Activated CD4-positive, alpha-beta T cell treated with anti-CD3 and anti-CD28 coated beads, Interleukin-2, amount 50 U/mL, for 24 hours (primary cell): ENCODE measurements around the gene ABHD2.
"Not testable (repeated sequence)": the region's sequence is repeated elsewhere in the genome, so short reads cannot be mapped to it uniquely, and the experiment has no call there.

ENCODE experiments used
- DNase-seq, 2 donors: peaks; one replicate each; pipeline ENCODE4 v3.0.0-alpha.2; 2020; ENCODE audit warnings: low read depth in 1 of 2, low spot score in 1 of 2

ABHD2 gene

DNA sequence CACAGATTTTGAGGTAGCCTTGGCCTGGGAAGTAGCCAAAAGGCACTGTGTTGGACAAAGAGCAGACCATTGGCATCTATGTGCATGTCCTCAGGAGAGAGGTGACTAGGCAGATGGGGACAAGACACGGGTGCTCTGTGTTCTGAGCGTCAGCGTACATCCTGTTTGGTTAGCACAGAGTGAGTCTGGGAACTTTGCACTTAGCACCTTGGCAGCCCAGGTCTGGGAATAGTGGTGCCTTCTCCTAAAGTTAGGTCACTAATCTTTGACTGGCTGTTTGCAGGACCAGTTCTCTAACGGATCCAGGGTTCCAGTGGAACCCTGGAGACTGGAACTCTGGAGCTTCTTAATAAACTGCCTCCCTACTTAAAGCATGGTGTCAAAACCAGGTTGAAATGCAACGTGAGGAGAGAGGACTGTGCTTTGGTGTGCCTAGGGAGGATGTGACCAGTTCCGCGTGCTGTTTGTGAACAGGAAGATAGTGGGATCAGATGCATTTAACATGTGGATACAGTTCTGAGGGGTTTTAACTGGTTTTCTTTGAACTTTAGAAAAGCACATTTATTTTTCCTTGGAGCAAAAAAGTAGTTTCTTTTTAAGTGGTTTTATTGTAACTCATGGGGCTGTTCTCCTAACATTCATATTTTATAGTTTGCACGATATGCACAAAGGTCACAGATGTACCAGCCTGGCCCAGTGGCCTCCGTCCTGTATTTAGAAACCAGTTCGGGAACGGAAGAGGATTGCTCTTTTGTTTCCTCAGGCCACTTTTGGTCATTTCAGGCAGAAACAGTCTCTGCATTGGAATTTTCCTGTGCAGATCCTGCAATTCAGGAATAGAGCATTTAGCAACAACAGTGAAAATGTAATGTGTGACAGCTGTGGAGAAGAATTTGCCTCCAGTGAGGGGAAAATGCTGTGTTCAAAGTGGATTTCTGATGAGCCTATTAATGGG, 48.8 kb downstream of the ABHD2 start:
- no peak for DNase-seq

DNA sequence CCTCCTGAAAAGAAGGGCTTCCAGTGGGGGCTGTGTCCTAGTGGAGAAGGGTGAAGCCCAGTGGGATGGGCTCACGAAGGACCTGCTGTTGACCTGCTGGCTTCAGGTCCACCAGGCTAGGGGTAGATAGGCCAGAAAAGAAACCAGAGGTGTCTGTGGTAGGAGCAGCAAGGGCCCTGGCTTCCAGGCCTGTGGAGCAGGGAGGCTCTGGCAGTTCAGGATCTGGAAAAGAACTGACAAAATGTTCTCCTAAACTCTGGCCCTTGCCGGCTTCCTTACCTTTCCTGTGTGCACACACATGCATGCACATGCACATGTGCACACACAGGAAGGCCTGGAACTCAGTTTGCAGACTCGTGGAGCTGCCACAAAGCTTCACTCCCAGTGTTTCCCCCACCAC, 49.7 kb downstream of the ABHD2 start:
- DNase-seq, result no peak

DNA sequence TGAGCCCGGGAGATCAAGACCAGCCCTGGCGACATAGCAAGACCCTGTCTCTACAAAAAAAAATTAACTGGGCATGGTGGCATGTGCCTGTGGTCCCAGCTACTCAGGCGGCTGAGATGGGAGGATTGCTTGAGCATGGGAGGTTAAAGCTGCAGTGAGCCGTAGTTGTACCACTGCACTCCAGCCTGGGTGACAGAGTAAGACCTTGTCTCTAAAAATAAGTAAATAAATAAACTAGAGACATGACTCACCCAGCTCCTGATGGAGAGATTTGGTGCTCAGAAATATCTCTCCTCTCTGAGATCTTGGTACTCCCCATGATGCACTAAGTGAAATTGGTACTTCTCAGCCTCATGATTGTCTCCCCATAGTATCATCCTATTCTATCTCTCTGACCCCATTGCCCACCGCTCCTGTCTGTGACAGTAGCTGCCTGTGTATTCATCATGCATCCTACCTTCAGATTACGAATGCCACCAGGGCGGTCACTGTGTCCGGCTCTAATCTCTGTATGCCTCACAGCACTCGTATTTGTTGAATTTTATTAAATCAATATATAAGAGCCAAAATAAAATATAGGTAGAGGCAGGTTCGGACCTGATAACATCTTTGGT, 50.9 kb downstream of the ABHD2 start:
- no peak for DNase-seq

DNA sequence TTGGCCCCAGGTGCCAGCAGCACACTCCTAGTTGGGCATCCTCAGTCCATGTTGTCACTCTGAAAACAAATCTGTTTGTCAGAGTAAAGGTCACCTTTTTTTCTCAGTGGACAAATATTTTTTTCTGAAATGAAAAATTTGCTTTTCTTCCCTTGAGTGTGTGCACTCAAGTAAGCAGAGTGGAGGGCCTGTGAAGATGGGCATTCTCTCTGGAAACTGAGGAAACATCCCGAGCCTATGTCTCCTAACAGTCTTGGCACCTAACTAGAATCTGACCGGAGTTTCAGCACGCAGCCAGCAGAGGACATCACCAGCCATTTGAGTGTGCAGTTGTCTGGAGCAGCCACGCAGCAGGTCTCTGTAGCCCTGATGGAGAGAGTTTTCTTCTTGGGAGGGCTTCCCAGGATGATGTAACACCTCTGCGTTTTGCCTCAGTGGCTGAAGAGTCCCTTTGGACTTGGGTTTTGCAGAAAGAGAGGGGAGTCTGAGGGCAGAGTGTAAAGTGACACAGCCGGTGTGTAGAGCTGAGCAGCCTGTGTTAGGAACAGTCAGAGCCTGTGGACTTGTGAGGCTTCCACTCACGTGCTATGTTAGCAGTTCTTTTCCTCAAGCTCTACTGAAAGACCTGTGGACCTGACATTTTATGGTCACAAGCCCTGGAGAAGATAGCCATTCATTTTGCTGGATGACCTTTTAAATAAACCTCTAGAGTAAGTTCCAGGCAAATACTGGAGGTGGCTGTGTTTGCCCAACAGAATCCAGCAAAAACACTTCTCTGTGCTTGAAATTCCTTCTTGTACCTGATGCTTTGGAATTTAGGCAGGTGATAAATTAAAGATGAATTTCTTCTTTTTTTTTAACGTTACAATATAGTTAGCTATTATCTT, 51.6 kb downstream of the ABHD2 start:
- DNase-seq, result no peak

DNA sequence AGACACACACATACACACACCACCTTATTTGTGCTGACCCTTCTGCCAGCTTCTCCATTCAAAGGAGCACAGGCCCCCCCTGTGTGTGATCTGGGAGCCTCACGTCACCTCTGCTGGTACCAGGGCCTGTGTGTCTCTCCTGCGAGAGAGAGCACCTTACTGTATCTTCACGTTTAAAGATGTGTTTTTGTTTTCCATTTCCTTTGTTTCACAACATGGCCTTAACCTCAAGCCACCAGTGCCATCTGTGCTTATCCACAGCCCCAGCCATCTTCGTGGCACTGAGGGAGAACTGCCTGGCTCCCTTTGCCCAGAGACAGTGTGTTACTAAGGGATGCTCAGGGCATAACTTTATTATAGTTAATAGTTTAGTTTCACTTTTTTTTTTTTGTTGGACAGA, 52.3 kb downstream of the ABHD2 start:
- DNase-seq, result no peak

DNA sequence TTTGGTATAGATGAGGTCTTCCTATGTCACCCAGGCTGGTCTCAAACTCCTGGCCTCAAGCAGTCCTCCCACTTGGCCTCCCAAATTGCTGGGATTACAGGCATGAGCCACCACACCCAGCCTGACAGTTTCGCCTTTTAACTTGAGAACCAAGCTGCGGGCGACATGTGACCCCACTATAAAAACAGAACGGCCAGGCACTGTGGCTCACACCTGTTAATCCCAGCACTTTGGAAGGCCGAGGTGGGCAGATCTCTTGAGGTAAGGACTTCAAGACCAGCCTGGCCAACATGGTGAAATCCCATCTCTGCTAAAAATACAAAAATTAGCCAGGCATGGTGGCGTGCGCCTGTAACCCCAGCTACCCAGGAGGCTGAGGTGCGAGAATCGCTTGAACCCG, 52.9 kb downstream of the ABHD2 start:
- DNase-seq, result not testable (repeated sequence)

DNA sequence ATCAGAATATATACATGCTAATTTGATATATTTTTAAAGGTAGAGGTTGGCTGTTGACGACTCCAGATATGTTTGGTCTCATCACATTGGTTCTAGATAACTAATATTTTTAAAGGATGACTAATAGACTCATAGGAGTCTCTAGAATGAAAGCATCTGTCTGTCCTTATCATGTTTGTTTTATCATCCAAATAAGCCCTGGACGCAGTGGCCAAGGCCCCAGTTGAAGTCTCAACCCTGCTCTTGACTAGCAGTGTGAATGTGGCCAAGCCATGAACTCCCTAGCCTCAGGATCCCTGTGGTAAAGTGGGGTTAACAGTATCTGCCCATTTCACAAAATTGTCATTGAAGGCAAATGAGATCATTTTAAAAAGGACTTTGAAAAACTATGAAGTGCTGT, 53.6 kb downstream of the ABHD2 start:
- DNase-seq, result no peak

DNA sequence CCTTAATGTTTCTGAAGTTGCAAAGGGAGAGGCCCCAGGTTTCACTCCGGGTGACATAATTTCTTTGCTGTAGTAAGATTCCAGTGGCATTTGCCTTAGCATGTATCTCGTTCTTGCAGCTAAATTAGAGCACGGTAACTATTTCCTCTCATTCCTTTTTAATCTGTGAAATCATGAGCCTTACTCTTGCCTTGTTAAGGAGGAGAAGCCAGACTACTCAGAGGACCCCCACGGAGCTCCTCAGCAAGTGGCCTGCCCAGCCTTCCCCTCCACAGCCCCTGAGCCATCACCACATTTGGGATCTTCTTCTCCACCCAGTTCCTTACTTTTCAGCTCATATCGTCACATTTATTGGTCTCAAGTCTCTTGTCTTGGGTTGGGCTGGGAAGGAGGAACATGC, 54.2 kb downstream of the ABHD2 start:
- DNase-seq, result no peak

DNA sequence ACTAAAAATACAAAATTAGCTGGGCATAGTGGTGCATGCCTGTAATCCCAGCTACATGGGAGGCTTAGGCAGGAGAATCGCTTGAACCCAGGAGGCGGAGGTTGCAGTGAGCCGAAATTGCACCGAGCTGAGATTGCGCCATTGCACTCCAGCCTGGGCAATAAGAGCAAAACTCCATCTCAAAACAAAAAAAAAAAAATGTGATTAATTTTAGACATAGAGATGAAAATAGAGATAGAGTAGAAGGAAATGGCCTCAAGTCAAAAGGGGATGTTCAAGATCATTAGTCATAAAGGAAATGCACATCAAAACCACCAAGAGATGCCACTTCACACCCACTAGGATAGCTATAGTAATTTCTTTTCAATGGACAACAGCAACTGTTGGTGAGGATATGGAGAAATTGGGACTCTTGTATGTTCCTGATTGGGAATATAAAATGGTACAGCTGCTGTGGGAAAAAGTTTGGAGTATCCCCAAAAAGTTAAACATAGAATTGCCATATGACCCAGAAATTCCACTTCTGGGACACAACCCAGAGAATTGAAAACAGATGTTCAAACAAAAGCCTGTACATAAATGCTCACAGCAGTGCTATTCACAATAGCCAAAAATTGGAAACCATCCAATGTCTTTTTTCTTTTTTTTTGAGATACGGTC, 55.4 kb downstream of the ABHD2 start:
- DNase-seq, result no peak

DNA sequence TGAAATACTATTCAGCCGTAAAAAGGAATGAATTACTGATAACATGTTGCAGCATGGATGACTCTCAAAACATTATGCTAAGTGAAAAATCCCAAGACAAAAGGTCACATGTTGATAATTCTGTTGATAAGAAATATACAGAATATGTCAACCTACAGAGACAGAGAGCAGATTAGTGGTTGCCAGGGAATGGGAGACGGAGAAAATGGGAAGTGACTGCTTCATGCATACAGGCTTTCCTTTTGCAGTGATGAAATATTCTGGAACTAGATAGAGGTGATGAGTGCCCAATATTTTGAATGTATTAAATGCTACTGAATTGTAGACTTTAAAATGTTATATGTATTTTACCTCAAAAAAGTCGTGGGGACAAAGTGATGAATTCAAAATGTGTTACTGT, 56.2 kb downstream of the ABHD2 start:
- no peak for DNase-seq

DNA sequence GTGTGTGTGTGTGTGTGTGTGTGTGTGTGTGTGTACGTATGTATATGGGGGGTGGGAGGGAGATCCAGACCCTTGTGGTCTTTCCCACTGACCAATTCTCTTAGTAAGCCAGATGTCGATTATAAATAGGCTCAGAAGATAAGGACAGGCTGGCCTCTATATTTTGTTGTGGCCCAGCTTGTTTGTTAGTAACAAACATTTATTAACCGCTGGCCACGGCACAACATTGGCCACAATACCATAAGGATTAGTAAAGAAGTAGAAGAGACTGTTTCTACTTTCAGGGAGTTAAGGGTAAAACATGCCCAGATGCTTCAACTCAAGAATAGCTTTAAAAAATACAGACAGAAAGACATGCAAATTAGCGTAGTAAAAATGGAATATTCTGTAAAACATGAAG, 58.1 kb downstream of the ABHD2 start:
- no peak for DNase-seq

DNA sequence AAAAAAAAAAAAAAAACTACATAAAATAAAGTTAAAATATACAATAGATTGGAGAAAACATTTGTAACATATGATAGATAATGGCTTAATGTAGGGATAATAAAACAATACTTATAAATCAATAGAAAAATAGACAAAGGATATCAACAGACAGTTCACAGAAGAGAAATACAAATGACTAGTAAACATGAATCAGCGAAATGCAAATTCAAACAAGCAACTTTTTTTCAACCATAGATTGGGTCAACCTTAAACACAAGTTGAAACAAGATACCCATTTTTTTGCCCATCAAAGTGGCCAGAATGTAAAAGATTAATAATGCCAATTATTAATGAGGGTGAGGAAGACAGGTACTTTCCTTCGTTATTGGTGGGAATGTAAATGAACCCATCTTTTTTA, 59.9 kb downstream of the ABHD2 start:
- no peak for DNase-seq

DNA sequence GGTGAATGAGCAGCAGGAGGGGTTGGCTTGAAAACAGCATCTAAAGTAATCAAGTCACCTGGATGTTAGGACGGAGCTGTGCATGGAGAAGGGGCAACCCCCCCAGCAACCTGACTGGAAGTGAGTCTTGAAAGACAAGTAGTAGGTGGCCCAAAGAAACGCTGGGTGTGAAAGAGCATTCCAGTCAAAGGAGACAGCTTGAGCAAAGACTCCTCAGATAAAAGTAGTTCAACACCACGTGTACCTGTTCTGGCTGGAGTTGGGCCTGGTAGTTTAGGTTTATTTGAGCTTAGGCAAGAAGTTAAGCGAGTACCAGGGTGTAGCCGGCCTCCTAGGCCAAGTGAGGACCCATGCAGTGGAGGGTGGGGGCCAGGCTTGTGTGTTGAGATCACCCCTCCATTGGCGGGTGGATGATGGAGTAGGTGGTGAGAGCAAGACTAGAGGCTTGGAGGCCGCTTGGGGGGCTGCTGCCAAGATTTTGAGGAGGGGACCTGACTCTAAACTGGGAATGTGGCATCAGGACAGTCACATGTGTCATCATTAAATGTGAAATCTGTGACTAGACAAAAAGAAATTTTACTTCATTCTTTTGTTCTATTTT, 61.3 kb downstream of the ABHD2 start:
- DNase-seq, result no peak

DNA sequence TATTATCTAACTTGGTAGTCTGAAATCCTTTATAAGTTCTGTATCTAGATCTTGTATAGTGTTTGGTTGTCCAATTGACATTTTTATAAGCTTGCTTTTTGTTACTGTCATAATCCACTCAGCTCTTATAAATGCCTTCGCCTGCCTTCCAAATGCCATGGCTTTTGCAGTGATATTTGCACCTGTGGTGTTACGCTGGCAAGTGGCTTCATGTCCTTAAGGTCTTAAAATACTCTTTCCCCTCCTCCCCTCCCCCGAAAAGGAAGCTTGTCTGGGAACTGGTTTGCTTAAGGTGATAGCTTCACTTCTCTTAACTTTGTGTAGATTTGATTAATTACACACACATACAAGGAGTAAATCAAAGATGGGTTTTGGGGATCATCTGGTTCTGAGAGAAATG, 62.0 kb downstream of the ABHD2 start:
- no peak for DNase-seq

DNA sequence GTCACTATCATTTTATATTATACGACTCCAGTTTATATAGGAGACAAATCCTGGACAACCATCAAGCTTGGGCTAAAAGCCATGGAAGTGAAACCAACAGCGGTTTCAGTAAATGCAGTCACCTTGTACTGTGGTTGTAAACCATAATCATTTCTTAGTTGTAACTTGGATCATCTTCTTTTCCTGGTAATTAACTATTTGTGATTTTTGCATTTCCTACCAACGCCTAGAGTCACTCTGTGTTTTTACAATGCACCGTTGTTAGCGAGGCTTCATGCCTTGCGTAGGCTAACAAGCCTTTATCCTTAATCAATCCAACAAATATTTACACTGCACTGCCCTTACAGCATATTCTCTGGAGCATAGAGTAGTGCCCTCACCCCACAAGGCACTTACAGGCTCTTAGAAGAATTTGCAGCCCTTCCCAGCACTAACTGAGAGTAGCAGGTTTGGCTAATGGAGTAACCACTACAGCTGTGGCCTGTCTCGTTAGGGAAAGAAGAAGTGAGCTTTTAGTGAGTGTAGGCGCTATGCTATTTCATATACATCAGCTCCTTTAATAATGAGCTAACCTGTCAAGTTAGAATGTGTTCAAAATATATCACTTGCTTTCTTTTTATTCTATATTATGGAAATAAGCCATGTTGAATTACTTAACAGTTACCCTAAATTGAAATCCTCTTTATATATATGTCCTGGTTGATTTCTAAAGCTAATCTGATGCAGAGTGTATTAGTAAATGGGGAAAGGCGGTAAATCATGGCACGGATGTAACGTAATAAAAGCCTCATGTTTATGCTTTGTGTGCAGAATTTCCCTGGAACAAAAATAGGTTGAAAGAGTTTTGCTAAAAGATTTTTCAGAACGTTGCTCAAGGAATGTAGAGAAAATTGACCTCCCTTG, 62.8 kb downstream of the ABHD2 start:
- DNase-seq, result no peak

DNA sequence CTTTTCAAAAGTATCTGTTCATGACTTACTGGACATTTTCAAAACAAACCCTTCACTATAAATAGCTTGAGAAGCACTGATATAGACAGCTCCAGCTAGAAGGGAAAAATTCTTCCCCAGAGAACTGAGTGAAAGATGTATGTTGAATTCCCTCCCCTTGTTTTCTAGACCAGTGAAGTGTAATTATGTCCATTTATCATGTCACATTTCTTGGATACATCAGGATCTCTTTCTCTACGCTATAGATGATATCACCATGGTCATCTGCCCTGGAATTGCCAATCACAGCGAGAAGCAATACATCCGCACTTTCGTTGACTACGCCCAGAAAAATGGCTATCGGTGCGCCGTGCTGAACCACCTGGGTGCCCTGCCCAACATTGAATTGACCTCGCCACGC, 66.9 kb downstream of the ABHD2 start:
- DNase-seq, result no peak

DNA sequence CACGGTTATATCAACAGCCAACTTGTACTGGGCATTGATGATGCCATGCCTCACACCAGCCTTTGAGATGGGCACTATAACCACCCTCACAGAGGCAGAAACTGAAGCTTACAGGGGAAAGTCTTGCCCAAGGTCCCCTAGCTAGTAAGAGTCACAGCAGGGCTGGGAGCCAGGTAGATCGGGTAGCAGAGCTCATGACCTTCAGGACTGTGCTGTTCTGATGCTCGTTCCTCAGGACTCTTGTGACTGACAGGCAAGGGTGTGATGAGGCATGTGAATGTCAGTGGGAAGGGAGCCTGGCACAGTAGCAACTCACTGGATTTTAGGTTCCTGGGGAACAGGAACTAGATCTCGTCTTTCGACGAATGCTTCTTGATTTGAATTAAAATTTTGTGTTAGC, 67.4 kb downstream of the ABHD2 start:
- DNase-seq, result no peak

DNA sequence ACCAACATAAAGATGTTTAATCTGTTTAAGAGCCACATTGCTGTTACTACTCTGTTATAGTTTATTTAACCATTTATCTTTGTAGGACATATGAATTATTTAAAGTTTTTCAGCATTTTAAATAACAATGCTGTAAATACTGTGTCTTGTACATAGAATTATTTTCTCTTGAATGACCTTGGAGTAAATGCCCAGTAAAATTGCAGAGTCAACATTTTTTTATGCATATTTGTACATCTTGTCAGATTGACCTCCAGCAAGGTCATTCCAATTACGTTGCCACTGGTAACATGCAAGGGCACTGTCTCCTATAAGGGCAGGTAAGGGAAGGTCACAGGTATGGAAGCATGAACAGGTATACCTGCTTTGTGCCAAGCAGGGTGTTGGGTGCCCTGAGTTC, 68.8 kb downstream of the ABHD2 start:
- DNase-seq, result no peak

DNA sequence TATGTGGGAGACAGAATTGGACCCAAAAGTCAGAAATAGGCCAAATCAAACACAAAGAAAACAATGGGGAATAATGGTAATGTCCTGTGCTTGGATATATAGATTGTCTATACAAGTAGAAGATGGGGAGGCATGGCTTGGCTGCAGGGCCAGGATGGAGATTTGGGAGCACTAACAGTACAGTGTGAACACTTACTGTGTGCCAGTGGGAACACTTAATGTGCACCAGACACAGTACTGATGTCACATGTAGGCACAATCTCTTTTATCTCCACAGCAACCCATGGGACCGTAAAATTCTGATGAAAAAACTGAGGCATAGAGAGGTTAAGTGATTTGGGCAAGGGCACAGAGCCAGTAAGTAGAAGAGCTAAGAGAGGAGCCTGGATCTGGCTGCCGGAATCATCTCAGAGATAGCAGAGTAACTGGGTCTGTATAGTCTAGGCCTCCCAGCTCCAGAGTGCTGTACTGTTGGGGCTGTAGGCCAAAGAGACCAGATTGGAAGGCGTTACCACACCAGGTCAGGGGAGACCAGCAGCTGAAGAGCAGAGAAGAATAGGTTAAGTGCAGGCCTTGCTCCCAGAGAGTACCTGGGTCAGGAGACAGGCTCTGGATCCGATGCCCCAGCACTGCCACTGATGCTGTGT, 69.8 kb downstream of the ABHD2 start:
- no peak for DNase-seq
